Heart left ventricle (tissue), 16 donors: ENCODE measurements around the gene CPB2. TPM values are rescaled to one million over a fixed set of nuclear protein-coding genes. Genes with fewer than 3 reads are reported as not detected.

ENCODE experiments used
- ATAC-seq, 4 donors: fragments of 200-7000 bp; cut with Tn5 transposase; one replicate each; pipeline ENCODE4 v1.9.1; 2020 to 2022; ENCODE audit warnings: moderate library complexity in 4 of 4, mild to moderate bottlenecking in 3 of 4, moderate number of reproducible peaks in 1 of 4
- DNase-seq, 5 donors: peaks; one replicate each; pipeline ENCODE4 v3.0.0-alpha.2; 2020
- H3K27ac ChIP-seq, 12 donors: fragments of 200-600 bp; sonication (generic) in 4 of 12; one replicate each; pipeline versions ENCODE4 v1.5.0 to v1.8.0; 2016 to 2022; ENCODE audit warnings: mild to moderate bottlenecking in 2 of 12
- H3K27me3 ChIP-seq, 9 donors: fragments of 200-600 bp; sonication (generic) in 2 of 9; one replicate each; pipeline versions ENCODE4 v1.5.1 to v1.8.0; 2016 to 2022; ENCODE audit warnings: mild to moderate bottlenecking in 3 of 9
- H3K36me3 ChIP-seq, 9 donors: fragments of 200-600 bp; sonication (generic) in 2 of 9; one replicate each; pipeline versions ENCODE4 v1.5.0 to v1.8.0; 2018 to 2022; ENCODE audit warnings: mild to moderate bottlenecking in 2 of 9
- H3K4me1 ChIP-seq, 12 donors: fragments of 200-600 bp; sonication (generic) in 4 of 12; one replicate each; pipeline versions ENCODE4 v1.5.0 to v1.8.0; 2016 to 2022; ENCODE audit warnings: mild to moderate bottlenecking in 3 of 12
- H3K4me3 ChIP-seq, 12 donors: fragments of 200-600 bp; sonication (generic) in 4 of 12; one replicate each; pipeline versions ENCODE4 v1.5.0 to v1.8.0; 2017 to 2022; ENCODE audit warnings: mild to moderate bottlenecking in 9 of 12, moderate library complexity in 4 of 12
- H3K9me3 ChIP-seq, 12 donors: fragments of 200-600 bp; sonication (generic) in 4 of 12; one replicate each; pipeline versions ENCODE4 v1.5.0 to v1.8.0; 2016 to 2022; ENCODE audit warnings: mild to moderate bottlenecking in 1 of 12
- CTCF ChIP-seq, 12 donors: fragments of 200-600 bp; sonication (generic) in 4 of 12; IDR thresholded peaks; one replicate each; pipeline versions ENCODE4 v1.5.0 to v1.8.0; 2018 to 2022; ENCODE audit warnings: antibody characterized with exemption in 12 of 12, mild to moderate bottlenecking in 5 of 12
- POLR2A ChIP-seq, 2 donors: fragments of 450-650 bp; IDR thresholded peaks; one replicate each; pipeline ENCODE4 v1.6.1; 2017; ENCODE audit warnings: antibody characterized with exemption in 2 of 2, mild to moderate bottlenecking in 2 of 2, moderate library complexity in 2 of 2
- WGBS, 4 donors: extraction: QIAGEN DNeasy Blood & Tissue Kit in 2 of 4; methylation state at CpG; one replicate each; pipeline versions ENCODE4 v1.1.5 to v1.1.7; 2013 to 2018; 5-methylcytosine and 5-hydroxymethylcytosine counted together
- intact Hi-C, 10 donors: fragments of 100-400 bp; cut with DNase I; formaldehyde crosslinking; loops; one replicate each; pipeline versions ENCODE4 v1.11.1 to v1.14.2; 2022
- polyA plus RNA-seq, 2 donors: library from polyadenylated mRNA; stranded (reverse); fragments of 200-250 nt; gene quantifications; one replicate each; pipeline ENCODE4 v1.2.3, GENCODE V29; 2013
- total RNA-seq, 9 donors: library from RNA; depleted of rRNA in 2 of 9; stranded (reverse); fragments of >200 nt in 2 of 9; fragmentation: NEBNext Ultra II Directional in 3 of 9; extraction: Animal tissue kit (Norgen Biotek cat#: 25700) in 3 of 9; gene quantifications; one replicate each; pipeline versions ENCODE4 v1.1.0 to v1.2.4, GENCODE V29; 2016 to 2023
- donor health status: ischemic (EF 13 %, LVEDD 7.1; RV severe dilation, severe dysfunction).
- donor health status: healthy with polysubstance abuse.
- donor health status: DM: no; HTN: yes; CAD: no.
- donor health status: DM: no; HTN: no; CAD: no.
- donor health status: ischemic (EF 25% LVEDD 6.9; RV normal size, moderate dysfunction).
- donor health status: ischemic (EF 25% LVEDD 5.7; RV mildly dilated, moderate dysfunction).
- donor health status: healthy.
- donor health status: DM: yes; HTN: yes; CAD: no.
- donor health status: ischemic (EF 35%, LVEDD 5.7; RV mildly dilated, moderate dysfunction).
- donor health status: nonischemic (EF 11% LVEDD 7.7; RV severe dilation, severe dysfunction).
- donor health status: DM: yes; HTN: yes; CAD: no.
- donor health status: PGD.
- donor health status: ischemic (EF 29% LVEDD 5.4; RV normal size, mild dysfunction).
- donor health status: nonischemic (EF 23%, LVEDD 6.1; RV moderate dilation, normal function).

Gene CPB2
- total and polyA plus RNA-seq, 11 donors, result not detected

DNA sequence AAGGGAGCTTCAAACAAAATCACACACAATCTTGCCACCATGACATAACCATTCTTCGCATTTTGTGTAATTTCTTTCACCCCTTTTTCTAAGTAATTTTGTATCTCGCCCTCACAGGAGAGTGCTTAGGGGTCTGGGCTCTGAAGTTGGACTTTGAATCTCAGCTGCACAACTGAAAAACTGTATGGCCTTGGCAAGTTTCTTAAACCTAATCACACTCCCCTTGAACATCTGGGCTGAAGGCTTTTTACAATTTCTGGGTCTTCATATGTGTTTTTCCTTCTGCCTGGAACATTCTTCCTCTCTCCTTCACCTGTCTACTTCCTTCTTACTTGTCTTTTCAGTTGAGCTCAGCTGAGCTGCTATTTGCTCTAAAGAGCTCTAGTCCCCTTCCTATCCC lies 24.3 kb upstream of the CPB2 start:
- Histone ChIP-seq H3K27me3 (peaks cover 0 to 45% (median 0%) of the 10 kb centered on the region in 9 donors), H3K4me1 (peaks cover 0 to 24% (median 0%) of the 10 kb centered on the region in 12 donors), H3K27ac (no peak overlapping the region), H3K4me3 (no peak overlapping the region), H3K9me3 (no peaks in the 10 kb centered on the region), H3K36me3 (peaks cover 0 to 81% (median 0%) of the 10 kb centered on the region in 9 donors)
- ATAC-seq (no peak), DNase-seq (no peak)
- intact Hi-C loops, result loop anchor here in 7 of 10 donors (5.0 to 10.0 kb wide), 6 partner anchors 314 to 507 kb away; no protein-coding TSS in a partner anchor
- TF ChIP-seq POLR2A (IDR thresholded peaks at IDR 0.05), result no peak
- TF ChIP-seq CTCF (IDR thresholded peaks at IDR 0.05), result no peak
- 82 to 92% (median 89%) methylated on average over 2 of the region's 2 CpGs for WGBS, 4 donors

GRCh38 chr13:46127358-46128023 lies 22.7 kb upstream of the CPB2 start:
- no peak for ATAC-seq
- H3K36me3 ChIP-seq, result peaks cover 0 to 65% (median 0%) of the 10 kb centered on the region in 9 donors

GRCh38 chr13:46126552-46127357 lies 21.9 kb upstream of the CPB2 start:
- WGBS, 4 donors, result 47 to 55% (median 50%) methylated on average over 6 of the region's 6 CpGs
- intact Hi-C loops, result loop anchor here in 8 of 10 donors (2.0 to 10.0 kb wide), 7 partner anchors 312 to 504 kb away; no protein-coding TSS in a partner anchor
- Histone ChIP-seq H3K36me3 (peaks cover 0 to 58% (median 0%) of the 10 kb centered on the region in 9 donors), H3K4me3 (no peak overlapping the region), H3K27ac (no peak overlapping the region), H3K27me3 (peaks cover 0 to 34% (median 0%) of the 10 kb centered on the region in 9 donors), H3K9me3 (no peaks in the 10 kb centered on the region), H3K4me1 (peaks cover 0 to 24% (median 0%) of the 10 kb centered on the region in 12 donors)
- DNase-seq, result peak; percentile 45 to 68 (median 52)
- ATAC-seq, result peak in 3 of 4 donors; percentile 87 to 90 (median 89)
- TF ChIP-seq POLR2A (IDR thresholded peaks at IDR 0.05), result no peak
- peak; percentile 43 to 74 (median 62) for TF ChIP-seq CTCF (IDR thresholded peaks at IDR 0.05)

More at GRCh38 chr13:46127358-46128023, 22.7 kb upstream of the CPB2 start:
- TF ChIP-seq POLR2A (IDR thresholded peaks at IDR 0.05), result no peak
- TF ChIP-seq CTCF (IDR thresholded peaks at IDR 0.05), result no peak
- H3K27ac ChIP-seq, result no peak overlapping the region
- H3K27me3 ChIP-seq, result peaks cover 0 to 40% (median 0%) of the 10 kb centered on the region in 9 donors
- 78 to 84% (median 81%) methylated on average over 7 of the region's 7 CpGs for WGBS, 4 donors
- intact Hi-C loops, result loop anchor here in 8 of 10 donors (2.0 to 10.0 kb wide), 7 partner anchors 313 to 505 kb away; no protein-coding TSS in a partner anchor
- peaks cover 0 to 24% (median 0%) of the 10 kb centered on the region in 12 donors for H3K4me1 ChIP-seq
- no peaks in the 10 kb centered on the region for H3K9me3 ChIP-seq
- no peak for DNase-seq
- no peak overlapping the region for H3K4me3 ChIP-seq

- Histone ChIP-seq H3K27me3 (peaks cover 0 to 27% (median 0%) of the 10 kb centered on the region in 9 donors), H3K4me1 (peaks cover 0 to 24% (median 0%) of the 10 kb centered on the region in 12 donors), H3K9me3 (no peaks in the 10 kb centered on the region), H3K4me3 (no peak overlapping the region), H3K36me3 (peaks cover 0 to 51% (median 0%) of the 10 kb centered on the region in 9 donors), H3K27ac (no peak overlapping the region)
- TF ChIP-seq CTCF (IDR thresholded peaks at IDR 0.05), result no peak
- TF ChIP-seq POLR2A (IDR thresholded peaks at IDR 0.05), result no peak
- intact Hi-C loops, result loop anchor here in 8 of 10 donors (2.0 to 10.0 kb wide), 7 partner anchors 311 to 504 kb away; no protein-coding TSS in a partner anchor
- WGBS, 4 donors, result 31 to 49% (median 44%) methylated on average over 2 of the region's 2 CpGs
- ATAC-seq, result no peak
- no peak for DNase-seq
Measured at GRCh38 chr13:46126056-46126455, 21.2 kb upstream of the CPB2 start.
